MM.1S (cell line): Measurements from ENCODE around the gene PELI3.

Source experiments
- DNase-seq: peaks from one replicate; pipeline ENCODE4 v3.0.0-alpha.2; 2015
- H2AFZ ChIP-seq: fragments of 300-600 bp; sonication (generic); 2 replicates; pipeline ENCODE4 v1.6.0; 2016; ENCODE audit warnings: antibody characterized with exemption, low read length
- H3F3A ChIP-seq: fragments of 300-600 bp; sonication (generic); 2 replicates; pipeline ENCODE4 v1.6.1; 2016; ENCODE audit warnings: mild to moderate bottlenecking, antibody characterized with exemption, low read length, moderate library complexity, mixed read lengths; ENCODE audit not compliant: insufficient read depth
- H3K27ac ChIP-seq: fragments of 300-600 bp; sonication (generic); 2 replicates; pipeline ENCODE4 v1.5.1; 2016; ENCODE audit warnings: mild to moderate bottlenecking, low read length
- H3K27me3 ChIP-seq: fragments of 300-600 bp; sonication (generic); replicated peaks from 2 replicates; pipeline ENCODE4 v1.6.0; 2016; ENCODE audit warnings: low read length; ENCODE audit not compliant: insufficient read depth
- H3K36me3 ChIP-seq: fragments of 300-600 bp; sonication (generic); replicated peaks from 2 replicates; pipeline ENCODE4 v1.6.1; 2016; ENCODE audit warnings: mild to moderate bottlenecking, low read length, mixed read lengths; ENCODE audit not compliant: insufficient read depth
- H3K4me1 ChIP-seq: fragments of 300-600 bp; sonication (generic); 2 replicates; pipeline ENCODE4 v1.6.1; 2016; ENCODE audit warnings: low read length, mixed read lengths
- H3K4me2 ChIP-seq: fragments of 300-600 bp; sonication (generic); 2 replicates; pipeline ENCODE4 v1.6.0; 2016; ENCODE audit warnings: low read depth, low read length
- H3K4me3 ChIP-seq: fragments of 300-600 bp; sonication (generic); 2 replicates; pipeline ENCODE4 v1.5.1; 2016; ENCODE audit warnings: low read length, mixed read lengths
- H3K79me2 ChIP-seq: fragments of 300-600 bp; sonication (generic); 2 replicates; pipeline ENCODE4 v1.6.1; 2016; ENCODE audit warnings: mixed run types, low read length, mixed read lengths
- H3K9ac ChIP-seq: fragments of 300-600 bp; sonication (generic); 2 replicates; pipeline ENCODE4 v1.6.1; 2016; ENCODE audit warnings: low read length, mixed read lengths
- H3K9me2 ChIP-seq: fragments of 300-600 bp; sonication (generic); replicated peaks from 2 replicates; pipeline ENCODE4 v1.6.1; 2016; ENCODE audit warnings: mild to moderate bottlenecking, low read length, mixed read lengths; ENCODE audit not compliant: insufficient read depth
- H3K9me3 ChIP-seq: fragments of 300-600 bp; sonication (generic); replicated peaks from 2 replicates; pipeline ENCODE4 v1.6.1; 2016; ENCODE audit warnings: mild to moderate bottlenecking, low read length, mixed read lengths; ENCODE audit not compliant: insufficient read depth
- H4K20me1 ChIP-seq: fragments of 300-600 bp; sonication (generic); 2 replicates; pipeline ENCODE4 v1.6.1; 2016; ENCODE audit warnings: mild to moderate bottlenecking, low read length, moderate library complexity, mixed read lengths; ENCODE audit not compliant: insufficient read depth
- CTCF ChIP-seq: fragments of 300-600 bp; sonication (generic); IDR thresholded peaks from 2 replicates; pipeline ENCODE4 v1.5.1; 2016; ENCODE audit warnings: antibody characterized with exemption, low read length, mixed read lengths
- EZH2 ChIP-seq: fragments of 300-600 bp; sonication (generic); optimal IDR thresholded peaks from 2 replicates; pipeline ENCODE3; 2017; ENCODE audit warnings: low read depth, mild to moderate bottlenecking, antibody characterized with exemption, low read length, mixed read lengths
- EZH2phosphoT487 ChIP-seq: fragments of 300-600 bp; sonication (generic); IDR thresholded peaks from 2 replicates; pipeline ENCODE4 v1.6.1; 2018; ENCODE audit warnings: antibody characterized with exemption, low read length

Gene PELI3

DNA sequence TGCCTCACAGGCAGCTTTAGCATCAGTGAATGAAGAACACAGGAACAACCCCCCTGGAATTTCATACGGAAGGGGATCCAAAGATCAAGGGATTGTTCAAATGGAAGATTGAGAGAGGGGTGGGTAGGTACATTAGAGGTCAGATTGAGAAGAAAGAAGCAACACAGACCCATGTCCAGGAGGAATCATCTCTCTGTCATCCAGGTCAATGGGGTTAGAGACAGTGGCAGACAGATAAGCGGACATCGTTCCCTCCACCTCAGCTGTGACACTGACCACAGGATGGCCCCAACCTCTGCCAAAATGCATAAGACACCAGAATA, 47.8 kb upstream of the PELI3 start:
- Histone ChIP-seq H3K9me2 (no peaks in the 10 kb centered on the region), H3K27ac (no peak overlapping the region), H3K4me2 (no peak overlapping the region), H3K79me2 (no peaks in the 10 kb centered on the region), H4K20me1 (0 out of 2 replicates have a peak, but pooled peaks cover 3% of the 10 kb centered on the region), H3K4me1 (no peaks in the 10 kb centered on the region), H3K9me3 (no peaks in the 10 kb centered on the region), H2AFZ (no peak overlapping the region), H3K27me3 (peaks cover 34% of the 10 kb centered on the region), H3K4me3 (no peak overlapping the region), H3F3A (peaks cover 10% of the 10 kb centered on the region), H3K9ac (no peak overlapping the region), H3K36me3 (no peaks in the 10 kb centered on the region)
- no peak for DNase-seq
- TF ChIP-seq EZH2, result no peak
- TF ChIP-seq CTCF, result no peak
- no peak for TF ChIP-seq EZH2phosphoT487

GRCh38 chr11:66419825-66420224, 46.9 kb upstream of the PELI3 start:
- H3K79me2 ChIP-seq, result no peaks in the 10 kb centered on the region
- no peak for DNase-seq
- no peaks in the 10 kb centered on the region for H3K36me3 ChIP-seq
- no peaks in the 10 kb centered on the region for H3K9me2 ChIP-seq
- no peak overlapping the region for H3K4me3 ChIP-seq
- no peak overlapping the region for H3K27ac ChIP-seq
- no peaks in the 10 kb centered on the region for H3K4me1 ChIP-seq
- H4K20me1 ChIP-seq, result 0 out of 2 replicates have a peak, but pooled peaks cover 3% of the 10 kb centered on the region
- peaks cover 10% of the 10 kb centered on the region for H3F3A ChIP-seq
- peaks cover 28% of the 10 kb centered on the region for H3K27me3 ChIP-seq
- no peak overlapping the region for H2AFZ ChIP-seq
- H3K9ac ChIP-seq, result no peak overlapping the region
- no peak overlapping the region for H3K4me2 ChIP-seq
- no peaks in the 10 kb centered on the region for H3K9me3 ChIP-seq
- TF ChIP-seq CTCF, result no peak
- TF ChIP-seq EZH2, result no peak
- no peak for TF ChIP-seq EZH2phosphoT487

DNA sequence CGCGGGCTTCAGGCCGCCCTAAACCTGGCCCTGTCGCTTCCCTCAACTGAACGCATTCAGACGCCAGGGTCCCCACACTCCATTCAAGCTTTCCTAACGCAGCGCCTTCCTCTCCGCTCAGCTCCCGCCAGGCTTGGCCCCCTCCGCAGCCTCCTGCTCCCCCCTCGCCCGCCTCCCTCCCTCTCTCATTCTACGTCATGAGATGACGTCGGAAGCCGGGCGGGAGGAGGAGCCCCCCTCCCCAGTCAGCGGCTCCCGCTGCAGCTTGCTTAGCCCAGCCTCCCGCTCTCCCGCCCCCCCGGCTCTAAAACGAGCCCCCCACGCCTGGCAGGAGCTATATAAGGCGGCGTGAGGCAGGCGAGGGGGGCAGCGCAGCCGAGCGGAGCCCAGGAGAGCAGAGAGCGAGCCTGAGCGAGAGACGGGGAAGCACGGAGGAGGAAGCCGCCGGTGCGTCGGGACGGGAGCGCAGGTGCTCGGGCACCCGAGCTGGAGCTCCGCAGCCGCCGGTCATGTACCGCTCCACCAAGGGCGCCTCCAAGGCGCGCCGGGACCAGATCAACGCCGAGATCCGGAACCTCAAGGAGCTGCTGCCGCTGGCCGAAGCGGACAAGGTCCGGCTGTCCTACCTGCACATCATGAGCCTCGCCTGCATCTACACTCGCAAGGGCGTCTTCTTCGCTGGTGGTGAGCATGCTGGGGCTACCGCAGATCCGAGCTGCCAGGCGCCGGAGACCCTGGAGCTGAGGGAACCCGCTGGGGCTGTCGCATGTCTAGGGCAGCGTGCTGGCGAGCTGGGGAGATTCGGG, 45.8 kb upstream of the PELI3 start, which contains the start of gene NPAS4:
NPAS4 (plus strand) TSS at position 365 of the 806 bp plus-strand sequence; CDS start at position 510, 145 bp downstream.
- no peak for DNase-seq
- no peak within 1 kb of the TSS for H3K9ac ChIP-seq
- H3K27me3 ChIP-seq, result peaks cover 19% of the 10 kb centered on the region
- no peak within 1 kb of the TSS for H3K4me3 ChIP-seq
- TF ChIP-seq EZH2phosphoT487, result no peak
- TF ChIP-seq EZH2, result no peak
- TF ChIP-seq CTCF, result no peak
- H3K79me2 ChIP-seq, result no peaks in the 10 kb centered on the region
- no peak within 1 kb of the TSS for H3K27ac ChIP-seq
- 0 out of 2 replicates have a peak, but pooled peaks cover 3% of the 10 kb centered on the region for H4K20me1 ChIP-seq
- no peaks in the 10 kb centered on the region for H3K36me3 ChIP-seq
- peaks cover 10% of the 10 kb centered on the region for H3F3A ChIP-seq
- H3K4me1 ChIP-seq, result no peaks in the 10 kb centered on the region
- H2AFZ ChIP-seq, result no peak within 1 kb of the TSS
- no peak within 1 kb of the TSS for H3K4me2 ChIP-seq
- H3K9me3 ChIP-seq, result no peaks in the 10 kb centered on the region
- H3K9me2 ChIP-seq, result no peaks in the 10 kb centered on the region
